Activated T-helper 17 cell treated with anti-CD3 and anti-CD28 coated beads, Interleukin-2, amount 50 U/mL, for 72 hours (primary cell): ENCODE data around the gene ARMH1. TPM values are rescaled to one million over a fixed set of nuclear protein-coding genes. Genes with fewer than 3 reads are reported as not detected.
A peak's percentile ranks its signal among the peaks of the same experiment; 100 is the strongest.

ENCODE experiments used
- ATAC-seq: fragments of 150-1000 bp; cut with Tn5 transposase; replicated peaks from 2 replicates; pipeline ENCODE4 v1.10.0; 2021; ENCODE audit warnings: mild to moderate bottlenecking, moderate library complexity
- H3K27ac Mint-ChIP-seq: one replicate; pipeline ENCODE4 v1.8.0; 2022; ENCODE audit warnings: mixed read lengths
- H3K27me3 Mint-ChIP-seq: one replicate; pipeline ENCODE4 v1.8.0; 2022; ENCODE audit warnings: mixed read lengths
- H3K36me3 Mint-ChIP-seq: one replicate; pipeline ENCODE4 v1.8.0; 2022; ENCODE audit warnings: low read depth, mild to moderate bottlenecking, mixed read lengths
- H3K4me1 Mint-ChIP-seq: one replicate; pipeline ENCODE4 v1.8.0; 2022; ENCODE audit warnings: mixed read lengths
- H3K4me3 Mint-ChIP-seq: one replicate; pipeline ENCODE4 v1.8.0; 2022; ENCODE audit warnings: mild to moderate bottlenecking, mixed read lengths
- H3K9me3 Mint-ChIP-seq: one replicate; pipeline ENCODE4 v1.8.0; 2022; ENCODE audit warnings: mixed read lengths
- total RNA-seq, 2 donors: library from RNA; stranded (reverse); gene quantifications; one replicate each; pipeline ENCODE4 v1.2.3, GENCODE V29; 2022

ARMH1 gene
- total RNA-seq, 2 donors from 2014 or later, result 10.7 to 65.8 TPM

- Mint-ChIP-seq H3K36me3 (peaks cover 100% of the 10 kb centered on the region), H3K27ac (no peak overlapping the region), H3K9me3 (no peaks in the 10 kb centered on the region), H3K4me1 (peaks cover 5% of the 10 kb centered on the region), H3K27me3 (no peaks in the 10 kb centered on the region), H3K4me3 (no peak overlapping the region)
- no peak for ATAC-seq
These were observed 34.2 kb upstream of the ARMH1 start for GRCh38 chr1:44640200-44640853.

- H3K27me3 Mint-ChIP-seq, result no peaks in the 10 kb centered on the region
- H3K36me3 Mint-ChIP-seq, result peaks cover 98% of the 10 kb centered on the region
- H3K27ac Mint-ChIP-seq, result peak overlapping the region; percentile 75
- no peak for ATAC-seq
- H3K4me3 Mint-ChIP-seq, result no peak overlapping the region
- no peaks in the 10 kb centered on the region for H3K9me3 Mint-ChIP-seq
- peaks cover 5% of the 10 kb centered on the region for H3K4me1 Mint-ChIP-seq
These were observed 33.1 kb upstream of the ARMH1 start for GRCh38 chr1:44641126-44642102.

GRCh38 chr1:44642255-44642654 lies 32.3 kb upstream of the ARMH1 start:
- Mint-ChIP-seq H3K4me3 (no peak overlapping the region), H3K9me3 (no peaks in the 10 kb centered on the region), H3K36me3 (peaks cover 97% of the 10 kb centered on the region), H3K27ac (peak overlapping the region; percentile 75), H3K4me1 (peaks cover 5% of the 10 kb centered on the region), H3K27me3 (no peaks in the 10 kb centered on the region)
- ATAC-seq, result no peak

GRCh38 chr1:44642925-44643324 lies 31.6 kb upstream of the ARMH1 start:
- Mint-ChIP-seq H3K9me3 (no peaks in the 10 kb centered on the region), H3K36me3 (peaks cover 97% of the 10 kb centered on the region), H3K27ac (peak overlapping the region; percentile 75), H3K4me1 (peaks cover 5% of the 10 kb centered on the region), H3K4me3 (no peak overlapping the region), H3K27me3 (no peaks in the 10 kb centered on the region)
- no peak for ATAC-seq

GRCh38 chr1:44643721-44644334 lies 30.7 kb upstream of the ARMH1 start:
- no peak overlapping the region for H3K4me3 Mint-ChIP-seq
- ATAC-seq, result no peak
- peaks cover 97% of the 10 kb centered on the region for H3K36me3 Mint-ChIP-seq
- H3K9me3 Mint-ChIP-seq, result no peaks in the 10 kb centered on the region
- no peaks in the 10 kb centered on the region for H3K27me3 Mint-ChIP-seq
- peak overlapping the region; percentile 75 for H3K27ac Mint-ChIP-seq
- H3K4me1 Mint-ChIP-seq, result peaks cover 5% of the 10 kb centered on the region

- H3K36me3 Mint-ChIP-seq, result peaks cover 95% of the 10 kb centered on the region
- H3K27me3 Mint-ChIP-seq, result no peaks in the 10 kb centered on the region
These were observed 29.7 kb upstream of the ARMH1 start for GRCh38 chr1:44644806-44645205.

GRCh38 chr1:44645476-44646244 lies 28.9 kb upstream of the ARMH1 start:
- Mint-ChIP-seq H3K4me3 (no peak overlapping the region), H3K27ac (no peak overlapping the region), H3K9me3 (no peaks in the 10 kb centered on the region), H3K4me1 (peaks cover 5% of the 10 kb centered on the region), H3K36me3 (peaks cover 87% of the 10 kb centered on the region), H3K27me3 (no peaks in the 10 kb centered on the region)
- ATAC-seq, result no peak

More at GRCh38 chr1:44644806-44645205, 29.7 kb upstream of the ARMH1 start:
- Mint-ChIP-seq H3K27ac (peak overlapping the region; percentile 28), H3K9me3 (no peaks in the 10 kb centered on the region), H3K4me3 (no peak overlapping the region), H3K4me1 (peaks cover 5% of the 10 kb centered on the region)
- no peak for ATAC-seq

GRCh38 chr1:44646261-44647110 lies 28.0 kb upstream of the ARMH1 start:
- Mint-ChIP-seq H3K4me3 (no peak overlapping the region), H3K36me3 (peaks cover 85% of the 10 kb centered on the region), H3K27me3 (no peaks in the 10 kb centered on the region), H3K4me1 (peaks cover 5% of the 10 kb centered on the region), H3K9me3 (no peaks in the 10 kb centered on the region), H3K27ac (peak overlapping the region; percentile 59)
- no peak for ATAC-seq

- Mint-ChIP-seq H3K4me1 (no peaks in the 10 kb centered on the region), H3K27ac (peak overlapping the region; percentile 65), H3K36me3 (peaks cover 71% of the 10 kb centered on the region), H3K27me3 (no peaks in the 10 kb centered on the region), H3K9me3 (no peaks in the 10 kb centered on the region), H3K4me3 (no peak overlapping the region)
- ATAC-seq, result no peak
These were observed 26.6 kb upstream of the ARMH1 start for GRCh38 chr1:44647896-44648295.

GRCh38 chr1:44648529-44649250 lies 25.8 kb upstream of the ARMH1 start:
- peaks cover 63% of the 10 kb centered on the region for H3K36me3 Mint-ChIP-seq
- no peak overlapping the region for H3K4me3 Mint-ChIP-seq
- H3K4me1 Mint-ChIP-seq, result no peaks in the 10 kb centered on the region
- no peaks in the 10 kb centered on the region for H3K27me3 Mint-ChIP-seq
- peak overlapping the region; percentile 29 for H3K27ac Mint-ChIP-seq
- no peak for ATAC-seq
- H3K9me3 Mint-ChIP-seq, result no peaks in the 10 kb centered on the region

GRCh38 chr1:44649788-44650158 lies 24.7 kb upstream of the ARMH1 start:
- Mint-ChIP-seq H3K36me3 (peaks cover 52% of the 10 kb centered on the region), H3K4me1 (no peaks in the 10 kb centered on the region), H3K4me3 (no peak overlapping the region), H3K27me3 (no peaks in the 10 kb centered on the region), H3K9me3 (no peaks in the 10 kb centered on the region), H3K27ac (peak overlapping the region; percentile 29)
- no peak for ATAC-seq

GRCh38 chr1:44650159-44650831 lies 24.2 kb upstream of the ARMH1 start:
- no peak overlapping the region for H3K27ac Mint-ChIP-seq
- no peak for ATAC-seq
- H3K27me3 Mint-ChIP-seq, result no peaks in the 10 kb centered on the region

More at GRCh38 chr1:44650159-44650831, 24.2 kb upstream of the ARMH1 start:
- Mint-ChIP-seq H3K4me1 (no peaks in the 10 kb centered on the region), H3K4me3 (no peak overlapping the region), H3K9me3 (no peaks in the 10 kb centered on the region), H3K36me3 (peaks cover 47% of the 10 kb centered on the region)
